ENCODE results near the gene CAMK2G.

CAMK2G gene

DNA sequence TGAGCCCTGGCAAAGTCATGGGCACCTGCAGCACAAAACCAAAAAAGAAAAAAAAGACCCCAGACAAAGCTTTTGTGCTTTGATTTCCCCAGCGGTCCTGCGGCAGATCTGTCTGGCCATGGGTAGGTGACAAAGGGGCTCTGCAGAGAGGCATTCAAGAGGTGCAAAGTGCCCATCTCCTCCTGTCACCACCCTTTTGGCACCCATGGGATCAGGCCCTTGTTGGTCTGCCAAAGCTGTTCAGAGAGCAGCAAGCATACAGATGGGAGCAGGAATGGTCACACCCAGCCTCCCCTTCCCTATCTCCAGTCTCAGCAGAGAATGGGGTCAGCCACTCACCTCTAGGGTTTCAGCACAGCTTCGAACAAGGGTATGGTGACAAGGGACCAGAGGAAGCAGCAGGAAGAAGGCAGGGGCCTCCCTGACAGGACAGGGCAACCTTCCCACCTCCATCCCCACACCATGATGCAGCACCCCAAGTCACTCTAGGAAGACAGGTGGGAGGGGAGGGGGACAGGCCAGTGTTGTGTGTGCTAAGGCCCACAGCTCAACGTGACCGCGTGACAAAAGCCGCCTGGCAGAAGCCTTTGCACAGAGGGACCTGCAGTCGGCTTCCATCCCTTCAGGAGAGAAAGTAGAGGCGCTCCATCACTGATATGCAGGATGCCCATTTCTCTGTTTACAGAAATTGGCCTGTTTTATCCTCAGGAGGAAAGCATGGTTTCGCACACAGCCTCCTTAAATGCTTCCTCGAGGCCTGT lies 6.3 kb downstream of the CAMK2G start:
- no peak overlapping the region for H3K4me3 ChIP-seq (ENCODE audit: insufficient read depth, low read length, poor library complexity, severe bottlenecking)
- H3K79me2 ChIP-seq (ENCODE audit: insufficient read depth, low read length): no peaks in the 10 kb centered on the region; the same call in 1 of the 2 replicates
- no peak for TF ChIP-seq EZH2phosphoT487 (conservative IDR thresholded peaks at IDR 0.05; ENCODE audit: low read length)
- TF ChIP-seq, protein P1, sequence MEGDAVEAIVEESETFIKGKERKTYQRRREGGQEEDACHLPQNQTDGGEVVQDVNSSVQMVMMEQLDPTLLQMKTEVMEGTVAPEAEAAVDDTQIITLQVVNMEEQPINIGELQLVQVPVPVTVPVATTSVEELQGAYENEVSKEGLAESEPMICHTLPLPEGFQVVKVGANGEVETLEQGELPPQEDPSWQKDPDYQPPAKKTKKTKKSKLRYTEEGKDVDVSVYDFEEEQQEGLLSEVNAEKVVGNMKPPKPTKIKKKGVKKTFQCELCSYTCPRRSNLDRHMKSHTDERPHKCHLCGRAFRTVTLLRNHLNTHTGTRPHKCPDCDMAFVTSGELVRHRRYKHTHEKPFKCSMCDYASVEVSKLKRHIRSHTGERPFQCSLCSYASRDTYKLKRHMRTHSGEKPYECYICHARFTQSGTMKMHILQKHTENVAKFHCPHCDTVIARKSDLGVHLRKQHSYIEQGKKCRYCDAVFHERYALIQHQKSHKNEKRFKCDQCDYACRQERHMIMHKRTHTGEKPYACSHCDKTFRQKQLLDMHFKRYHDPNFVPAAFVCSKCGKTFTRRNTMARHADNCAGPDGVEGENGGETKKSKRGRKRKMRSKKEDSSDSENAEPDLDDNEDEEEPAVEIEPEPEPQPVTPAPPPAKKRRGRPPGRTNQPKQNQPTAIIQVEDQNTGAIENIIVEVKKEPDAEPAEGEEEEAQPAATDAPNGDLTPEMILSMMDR (IDR thresholded peaks at IDR 0.05; ENCODE audit: insufficient read depth, low read length, poor library complexity, severe bottlenecking): no peak
- H3K9me3 ChIP-seq (ENCODE audit: insufficient read depth, low read length): no peaks in the 10 kb centered on the region
- H3K27ac ChIP-seq (ENCODE audit: low read depth, low read length): no peak overlapping the region
- no peak overlapping the region for H2AFZ ChIP-seq (ENCODE audit: low read depth, low read length, severe bottlenecking)
- H3K9ac ChIP-seq (ENCODE audit: low read length): no peak overlapping the region
- no peak overlapping the region for H3K4me2 ChIP-seq (ENCODE audit: low read depth, low read length, poor library complexity, severe bottlenecking)
- no peaks in the 10 kb centered on the region for H3K27me3 ChIP-seq (ENCODE audit: low read length)
- H3K9me2 ChIP-seq (replicated peaks; ENCODE audit: insufficient read depth, low read length): no peaks in the 10 kb centered on the region
- H3K36me3 ChIP-seq (ENCODE audit: low read length): no peaks in the 10 kb centered on the region
- no peaks in the 10 kb centered on the region; the same call in 1 of the 2 replicates for H4K20me1 ChIP-seq (ENCODE audit: low read depth, low read length)
- peaks cover 9% of the 10 kb centered on the region for H3F3A ChIP-seq (ENCODE audit: insufficient read depth)

DNA sequence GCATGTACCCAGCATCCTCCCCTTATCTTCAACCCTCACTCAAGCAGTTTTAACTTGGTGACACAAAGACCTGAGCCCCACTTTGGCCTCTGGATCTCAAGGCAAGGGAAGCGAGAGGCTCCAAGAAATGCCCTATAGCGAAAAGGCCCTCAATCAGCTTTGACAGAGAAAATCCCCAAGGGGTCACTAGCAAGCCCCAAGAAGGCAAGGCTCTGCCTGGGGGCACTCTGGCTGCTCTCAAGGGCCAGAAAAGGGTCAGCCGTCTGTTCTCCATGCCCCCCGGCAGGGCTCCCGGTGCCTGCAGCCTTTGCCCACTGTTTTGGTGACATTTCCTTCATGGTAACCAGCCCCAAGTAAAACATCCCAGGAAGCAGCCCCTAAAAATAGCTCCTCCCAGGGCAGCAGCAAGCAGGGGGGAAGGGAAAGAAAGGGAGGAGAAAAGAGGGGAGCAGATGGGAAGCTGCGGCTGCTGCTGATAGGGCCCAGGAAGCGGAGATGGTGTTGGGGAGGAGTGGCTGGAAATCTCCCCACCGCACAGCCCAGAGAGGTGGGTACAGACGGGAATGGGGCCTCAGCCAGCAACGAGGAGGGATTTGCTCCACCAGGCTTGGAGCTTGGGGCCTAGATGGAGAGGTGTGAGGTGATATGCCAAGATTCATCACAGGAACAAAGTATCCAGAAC lies 7.1 kb downstream of the CAMK2G start:
- no peak overlapping the region; the same call in 1 of the 2 replicates for H3K27ac ChIP-seq (ENCODE audit: low read depth, low read length)
- no peaks in the 10 kb centered on the region; the same call in 1 of the 2 replicates for H3K79me2 ChIP-seq (ENCODE audit: insufficient read depth, low read length)

DNA sequence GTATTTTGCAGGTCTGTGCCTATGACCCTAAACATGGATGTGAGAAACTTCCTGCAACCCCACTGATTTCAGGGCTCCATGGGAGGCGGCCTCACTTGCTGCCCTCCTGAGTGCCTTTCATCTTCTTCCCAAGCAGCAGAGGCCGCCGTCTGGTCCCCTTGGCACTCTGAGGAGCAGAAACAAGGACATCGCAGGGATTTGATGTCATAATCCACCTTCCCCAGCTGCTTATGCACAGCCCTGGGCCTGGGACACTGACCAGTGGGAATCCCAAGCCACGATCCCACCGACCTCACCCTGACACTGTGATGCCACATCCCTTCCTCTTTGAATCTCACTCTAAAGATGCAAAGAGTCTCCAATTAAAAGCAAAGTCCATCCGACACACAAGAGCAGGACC lies 7.7 kb downstream of the CAMK2G start:
- H3K36me3 ChIP-seq (ENCODE audit: low read length): no peaks in the 10 kb centered on the region

More for the DNA sequence above, 7.1 kb downstream of the CAMK2G start:
- Histone ChIP-seq H3K36me3 (ENCODE audit: low read length) (no peaks in the 10 kb centered on the region), H3K4me3 (ENCODE audit: insufficient read depth, low read length, poor library complexity, severe bottlenecking) (no peak overlapping the region), H3F3A (ENCODE audit: insufficient read depth) (peaks cover 9% of the 10 kb centered on the region), H3K9me2 (replicated peaks; ENCODE audit: insufficient read depth, low read length) (no peaks in the 10 kb centered on the region), H3K9ac (ENCODE audit: low read length) (no peak overlapping the region), H3K27me3 (ENCODE audit: low read length) (no peaks in the 10 kb centered on the region), H3K9me3 (ENCODE audit: insufficient read depth, low read length) (no peaks in the 10 kb centered on the region), H2AFZ (ENCODE audit: low read depth, low read length, severe bottlenecking) (no peak overlapping the region), H4K20me1 (ENCODE audit: low read depth, low read length) (no peaks in the 10 kb centered on the region), H3K4me2 (ENCODE audit: low read depth, low read length, poor library complexity, severe bottlenecking) (no peak overlapping the region)
- TF ChIP-seq, protein P1 (IDR thresholded peaks at IDR 0.05; ENCODE audit: insufficient read depth, low read length, poor library complexity, severe bottlenecking): no peak
- TF ChIP-seq EZH2phosphoT487 (conservative IDR thresholded peaks at IDR 0.05; ENCODE audit: low read length): no peak

More for the DNA sequence above, 7.7 kb downstream of the CAMK2G start:
- no peaks in the 10 kb centered on the region for H3K9me3 ChIP-seq (ENCODE audit: insufficient read depth, low read length)
- H3K9me2 ChIP-seq (replicated peaks; ENCODE audit: insufficient read depth, low read length): no peaks in the 10 kb centered on the region
- no peaks in the 10 kb centered on the region for H4K20me1 ChIP-seq (ENCODE audit: low read depth, low read length)
- H3K4me3 ChIP-seq (ENCODE audit: insufficient read depth, low read length, poor library complexity, severe bottlenecking): no peak overlapping the region
- 0 out of 2 replicates have a peak overlapping the region, but pooled peaks have one; percentile 35 for H3K9ac ChIP-seq (ENCODE audit: low read length)
- no peak overlapping the region for H2AFZ ChIP-seq (ENCODE audit: low read depth, low read length, severe bottlenecking)
- TF ChIP-seq EZH2phosphoT487 (conservative IDR thresholded peaks at IDR 0.05; ENCODE audit: low read length): no peak
- TF ChIP-seq, protein P1 (IDR thresholded peaks at IDR 0.05; ENCODE audit: insufficient read depth, low read length, poor library complexity, severe bottlenecking): no peak
- H3K79me2 ChIP-seq (ENCODE audit: insufficient read depth, low read length): no peaks in the 10 kb centered on the region; the same call in 1 of the 2 replicates
- no peaks in the 10 kb centered on the region for H3K27me3 ChIP-seq (ENCODE audit: low read length)
- peak overlapping the region; percentile 76 for H3K27ac ChIP-seq (ENCODE audit: low read depth, low read length)
- no peak overlapping the region for H3K4me2 ChIP-seq (ENCODE audit: low read depth, low read length, poor library complexity, severe bottlenecking)
- H3F3A ChIP-seq (ENCODE audit: insufficient read depth): peaks cover 9% of the 10 kb centered on the region

All from SU-DHL-6 (cell line).